K562 (cell line): Measurements from ENCODE around the gene BLOC1S2. TPM values are rescaled to one million over a fixed set of nuclear protein-coding genes. Genes with fewer than 3 reads are reported as not detected.

Experiments
- ATAC-seq: fragments of 200-7000 bp; cut with Tn5 transposase; 3 replicates; pipeline ENCODE4 v1.9.1; 2020; ENCODE audit warnings: moderate library complexity
- BruUV-seq: library from RNA; stranded (reverse); fragments of 400-500 nt; replicated peaks from 2 replicates; lab custom pipeline; 2021; lab: Mats Ljungman, UMichigan
- CTCF ChIA-PET: fragments of 300-600 bp; formaldehyde crosslinking; extraction: SDS; loops from one replicate; lab custom pipeline; 2021; ENCODE audit warnings: low intra/inter-chr PET ratio; lab: Yijun Ruan, JAX
- POLR2A ChIA-PET: fragments of 300-600, 350-650 bp; sonication (Branson Sonifier 250); formaldehyde crosslinking; extraction: SDS; loops from one replicate; lab custom pipeline; 2021; ENCODE audit warnings: antibody characterized with exemption, inconsistent platforms; lab: Yijun Ruan, JAX
- DNase-seq, 4 experiments: peaks; one replicate each; pipeline versions ENCODE4 v3.0.0 to v3.0.0-alpha.2; 2011 to 2018; ENCODE audit warnings: low spot score in 3 of 4, mixed read lengths in 3 of 4; ENCODE audit errors: extremely low read depth in 1 of 4
- FAIRE-seq: peaks from 2 replicates; lab custom pipeline; 2011; peaks lifted over from hg19 to GRCh38; lab: Jason Lieb, UNC
- H2AFZ ChIP-seq: 2 replicates; pipeline ENCODE4 v1.6.0; 2011; ENCODE audit warnings: low read depth, low read length, control low read depth, inconsistent platforms
- H3K27ac ChIP-seq: fragments of 200-600 bp; 3 replicates; pipeline ENCODE4 v1.8.0; 2011; ENCODE audit warnings: low read depth, mild to moderate bottlenecking, control low read depth, inconsistent platforms, low read length, moderate library complexity, mixed read lengths; ENCODE audit errors: extremely low read depth
- H3K27me3 ChIP-seq, 2 experiments: fragments of 300-600 bp in 1 of 2; 2 replicates in 1 of 2; 3 replicates in 1 of 2; pipeline versions ENCODE4 v1.6.0 to v1.8.0; 2011; ENCODE audit warnings: inconsistent platforms in 2 of 2, low read length in 2 of 2, mild to moderate bottlenecking in 1 of 2, mixed read lengths in 1 of 2, moderate library complexity in 1 of 2; ENCODE audit not compliant: control insufficient read depth in 2 of 2, insufficient read depth in 2 of 2
- H3K36me3 ChIP-seq: fragments of 300-600 bp; 3 replicates; pipeline ENCODE4 v1.8.0; 2011; ENCODE audit warnings: mild to moderate bottlenecking, low read length, inconsistent platforms; ENCODE audit not compliant: control insufficient read depth, insufficient read depth
- H3K4me1 ChIP-seq, 2 experiments: fragments of 200-600 bp in 1 of 2; replicated peaks in 1 of 2; 2 replicates in 1 of 2; 3 replicates in 1 of 2; pipeline versions ENCODE4 v1.5.1 to v1.8.0; 2011; ENCODE audit warnings: inconsistent platforms in 2 of 2, low read length in 2 of 2, mild to moderate bottlenecking in 1 of 2, mixed read lengths in 1 of 2, moderate library complexity in 1 of 2; ENCODE audit not compliant: control insufficient read depth in 2 of 2, insufficient read depth in 2 of 2
- H3K4me2 ChIP-seq: 2 replicates; pipeline ENCODE4 v1.6.1; 2011; ENCODE audit warnings: low read length, control low read depth, inconsistent platforms, mixed read lengths; ENCODE audit not compliant: insufficient read depth
- H3K4me3 ChIP-seq: fragments of 200-600 bp; sonication (generic), shearing (Covaris generic); 2 replicates; pipeline ENCODE4 v1.5.1; 2016; ENCODE audit warnings: control low read depth, inconsistent platforms
- H3K79me2 ChIP-seq: fragments of 200-600 bp; 3 replicates; pipeline ENCODE4 v1.8.0; 2011; ENCODE audit warnings: low read length, inconsistent platforms; ENCODE audit not compliant: control insufficient read depth, insufficient read depth
- H3K9ac ChIP-seq, 2 experiments: 2 replicates each; pipeline versions ENCODE4 v1.6.0 to v1.6.1; 2011; ENCODE audit warnings: low read depth in 2 of 2, low read length in 2 of 2, control low read depth in 1 of 2, inconsistent platforms in 1 of 2, mild to moderate bottlenecking in 1 of 2, mixed read lengths in 1 of 2; ENCODE audit not compliant: insufficient read depth in 1 of 2
- H3K9me1 ChIP-seq: one replicate; pipeline ENCODE4 v1.6.0; 2011; ENCODE audit warnings: inconsistent platforms, mild to moderate bottlenecking, low read length, moderate library complexity; ENCODE audit not compliant: control insufficient read depth, insufficient read depth
- H3K9me3 ChIP-seq: replicated peaks from 2 replicates; pipeline ENCODE4 v1.5.1; 2011; ENCODE audit warnings: low read depth, low read length, inconsistent platforms; ENCODE audit not compliant: control insufficient read depth, insufficient read depth
- H4K20me1 ChIP-seq: replicated peaks from 2 replicates; pipeline ENCODE4 v1.6.1; 2011; ENCODE audit warnings: low read length, inconsistent platforms, mixed read lengths; ENCODE audit not compliant: control insufficient read depth, insufficient read depth
- ASH1L ChIP-seq: fragments of 450-650 bp; IDR thresholded peaks from 2 replicates; pipeline ENCODE4 v1.6.1; 2018; ENCODE audit warnings: borderline replicate concordance, mild to moderate bottlenecking, low read depth; ENCODE audit not compliant: partially characterized antibody
- CHD1 ChIP-seq: fragments of 200-600 bp; sonication (generic); IDR thresholded peaks from one replicate; pipeline ENCODE4 v1.6.1; 2012; ENCODE audit warnings: mild to moderate bottlenecking, moderate library complexity, low read length, inconsistent platforms
- KDM1A ChIP-seq, 2 experiments: fragments of 450-650 bp; IDR thresholded peaks; 2 replicates each; pipeline ENCODE4 v1.6.1; 2016; ENCODE audit warnings: mild to moderate bottlenecking in 2 of 2
- PTRF ChIP-seq: fragments of 450-650 bp; IDR thresholded peaks from 2 replicates; pipeline ENCODE4 v1.6.1; 2016; ENCODE audit warnings: mild to moderate bottlenecking, missing genetic modification characterization, missing compliant biosample characterization
- WHSC1 ChIP-seq: IDR thresholded peaks from one replicate; pipeline ENCODE4 v1.6.1; 2012; ENCODE audit warnings: low read length, control low read depth, inconsistent platforms
- ZC3H4 ChIP-seq: sonication (generic); formaldehyde crosslinking; IDR thresholded peaks from 2 replicates; pipeline ENCODE4 v1.9.0; 2021; ENCODE audit warnings: missing genetic modification reagents, borderline replicate concordance
- ZFP30 ChIP-seq: fragments of 250-450 bp; sonication (Bioruptor Pico); IDR thresholded peaks from 2 replicates; pipeline ENCODE4 v1.8.0; 2022; ENCODE audit warnings: moderate library complexity, mild to moderate bottlenecking, inconsistent platforms, borderline replicate concordance
- ZNF165 ChIP-seq: fragments of 250-450 bp; sonication (Bioruptor Pico); IDR thresholded peaks from 2 replicates; pipeline ENCODE4 v1.4.0; 2020; ENCODE audit warnings: borderline replicate concordance
- ZNF184 ChIP-seq: sonication (generic); formaldehyde crosslinking; IDR thresholded peaks from 2 replicates; pipeline ENCODE4 v1.5.0; 2020; ENCODE audit warnings: missing genetic modification reagents
- ZNF785 ChIP-seq: fragments of 250-450 bp; sonication (Bioruptor Pico); IDR thresholded peaks from 2 replicates; pipeline ENCODE4 v1.4.0; 2020; ENCODE audit warnings: mild to moderate bottlenecking
- WGBS: fragments of 100-300 bp; shearing (Covaris generic); methylation state at CpG from one replicate; pipeline ENCODE4 v1.1.6; 2016; ENCODE audit warnings: low coverage, mixed read lengths; ENCODE audit not compliant: insufficient coverage; ENCODE audit errors: missing lambda C conversion rate; 5-methylcytosine and 5-hydroxymethylcytosine counted together
- in situ Hi-C: fragments of 300-500 bp; cut with MboI; formaldehyde crosslinking; loops from 4 replicates; pipeline ENCODE4 v1.15.0; 2018; ENCODE audit warnings: inconsistent platforms, mixed read lengths
- intact Hi-C: fragments of 100-400 bp; cut with micrococcal nuclease; formaldehyde crosslinking; loops from 2 replicates; pipeline ENCODE4 v1.14.2; 2022
- polyA plus RNA-seq, 8 experiments: library from polyadenylated mRNA; depleted of rRNA in 4 of 8; stranded (reverse) in 5 of 8; unstranded in 3 of 8; fragments of >200 nt; fragmentation: Nextera tagmentation in 2 of 8; fragmentation: Illumina TruSeq in 1 of 8; extraction: Ambion mirVana in 2 of 8; extraction: Trizol in 1 of 8; gene quantifications; 2 replicates each; pipeline versions ENCODE4 v1.2.1 to v1.2.3, GENCODE V29; 2011 to 2014; ENCODE audit warnings: inconsistent platforms in 1 of 8, missing spikeins in 1 of 8
- total RNA-seq, 7 experiments: library from RNA; depleted of rRNA in 6 of 7; stranded (reverse); fragments of >200 nt in 6 of 7; fragmentation: Illumina TruSeq in 2 of 7; extraction: Trizol in 2 of 7; gene quantifications; 2 replicates each; pipeline versions ENCODE4 v1.2.1 to v1.2.3, GENCODE V29; 2011 to 2021; ENCODE audit warnings: low replicate concordance in 1 of 7
- TF ChIP-seq, protein P1 (sequence below), 2 experiments: fragments of 450-650 bp; formaldehyde crosslinking in 1 of 2; IDR thresholded peaks; 2 replicates each; pipeline versions ENCODE4 v1.4.0 to v1.6.1; 2014 to 2020; ENCODE audit warnings: mild to moderate bottlenecking in 2 of 2, borderline replicate concordance in 1 of 2, low read depth in 1 of 2
- TF ChIP-seq, protein P2 (sequence below): fragments of 250-450 bp; sonication (Bioruptor Pico); IDR thresholded peaks from 2 replicates; pipeline ENCODE4 v1.9.0; 2021; ENCODE audit warnings: mild to moderate bottlenecking, inconsistent platforms

Gene BLOC1S2
- total and polyA plus RNA-seq, 9 of the 15 experiments (the other 6 are each of a cell fraction or from before 2014, with no cell fraction given) = 29.5 to 45.8 (median 34.9) TPM

DNA sequence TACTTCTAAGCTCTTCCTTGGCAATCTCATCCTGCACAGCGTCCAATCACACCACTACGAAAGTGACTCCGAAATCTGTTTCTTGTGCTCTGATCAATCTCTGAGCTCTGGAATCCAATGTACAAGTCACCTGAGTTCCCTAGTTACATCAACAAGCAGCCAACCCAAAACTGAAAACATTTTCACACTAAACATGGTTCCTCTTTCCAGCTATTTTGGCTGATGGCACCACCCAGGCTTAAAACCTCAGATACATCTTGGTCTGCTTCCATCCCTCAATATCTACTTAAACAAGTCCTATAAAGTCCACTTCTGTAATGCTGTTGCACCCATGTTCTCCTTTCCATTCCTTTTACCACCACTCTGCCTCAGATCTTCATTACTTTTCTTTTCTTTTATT lies 3.6 kb downstream of the BLOC1S2 start:
- no peaks in the 10 kb centered on the region for H3K9me3 ChIP-seq
- ChIA-PET CTCF (no interaction called here), POLR2A (interaction anchor here (0.7 to 1.3 kb wide), 3 partner anchors 10 to 63 kb away, joined by 3 to 4 read pairs (median 3); no protein-coding TSS in a partner anchor)
- no TSS peak for BruUV-seq
- H3K27me3 ChIP-seq = no peaks in the 10 kb centered on the region
- no peak overlapping the region for H3K4me3 ChIP-seq
- peaks cover 8 to 10% of the 10 kb centered on the region in 2 experiments; a peak in 4 of 5 replicates for H3K4me1 ChIP-seq
- H3K9me1 ChIP-seq = no peaks in the 10 kb centered on the region
- no peak overlapping the region for H2AFZ ChIP-seq
- no peak overlapping the region for H3K9ac ChIP-seq
- H3K79me2 ChIP-seq = peaks cover 36% of the 10 kb centered on the region
- in situ Hi-C loops (no loop called here), intact Hi-C loops (no loop called here)
- no peak for DNase-seq
- H3K27ac ChIP-seq = no peak overlapping the region
- no peak for ATAC-seq
- H4K20me1 ChIP-seq = no peaks in the 10 kb centered on the region
- FAIRE-seq = peak; percentile 6
- 97% methylated on average over 3 of the region's 3 CpGs for WGBS
- peaks cover 40% of the 10 kb centered on the region; the same call in 1 of the 3 replicates for H3K36me3 ChIP-seq
- no peak overlapping the region for H3K4me2 ChIP-seq
- TF ChIP-seq PTRF (no peak), ZC3H4 (CRISPR knock-in tag) (no peak), ZNF184 (CRISPR knock-in tag) (no peak), WHSC1 (no peak), ZFP30 (CRISPR knock-in tag) (no peak), ASH1L (no peak), ZNF785 (no peak), KDM1A (IDR thresholded peaks at IDR 0.05) (no peak), CHD1 (no peak), ZNF165 (CRISPR knock-in tag) (no peak)
- TF ChIP-seq, protein P1, sequence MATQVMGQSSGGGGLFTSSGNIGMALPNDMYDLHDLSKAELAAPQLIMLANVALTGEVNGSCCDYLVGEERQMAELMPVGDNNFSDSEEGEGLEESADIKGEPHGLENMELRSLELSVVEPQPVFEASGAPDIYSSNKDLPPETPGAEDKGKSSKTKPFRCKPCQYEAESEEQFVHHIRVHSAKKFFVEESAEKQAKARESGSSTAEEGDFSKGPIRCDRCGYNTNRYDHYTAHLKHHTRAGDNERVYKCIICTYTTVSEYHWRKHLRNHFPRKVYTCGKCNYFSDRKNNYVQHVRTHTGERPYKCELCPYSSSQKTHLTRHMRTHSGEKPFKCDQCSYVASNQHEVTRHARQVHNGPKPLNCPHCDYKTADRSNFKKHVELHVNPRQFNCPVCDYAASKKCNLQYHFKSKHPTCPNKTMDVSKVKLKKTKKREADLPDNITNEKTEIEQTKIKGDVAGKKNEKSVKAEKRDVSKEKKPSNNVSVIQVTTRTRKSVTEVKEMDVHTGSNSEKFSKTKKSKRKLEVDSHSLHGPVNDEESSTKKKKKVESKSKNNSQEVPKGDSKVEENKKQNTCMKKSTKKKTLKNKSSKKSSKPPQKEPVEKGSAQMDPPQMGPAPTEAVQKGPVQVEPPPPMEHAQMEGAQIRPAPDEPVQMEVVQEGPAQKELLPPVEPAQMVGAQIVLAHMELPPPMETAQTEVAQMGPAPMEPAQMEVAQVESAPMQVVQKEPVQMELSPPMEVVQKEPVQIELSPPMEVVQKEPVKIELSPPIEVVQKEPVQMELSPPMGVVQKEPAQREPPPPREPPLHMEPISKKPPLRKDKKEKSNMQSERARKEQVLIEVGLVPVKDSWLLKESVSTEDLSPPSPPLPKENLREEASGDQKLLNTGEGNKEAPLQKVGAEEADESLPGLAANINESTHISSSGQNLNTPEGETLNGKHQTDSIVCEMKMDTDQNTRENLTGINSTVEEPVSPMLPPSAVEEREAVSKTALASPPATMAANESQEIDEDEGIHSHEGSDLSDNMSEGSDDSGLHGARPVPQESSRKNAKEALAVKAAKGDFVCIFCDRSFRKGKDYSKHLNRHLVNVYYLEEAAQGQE (IDR thresholded peaks at IDR 0.05; ENCODE audit: borderline replicate concordance) = no peak
- TF ChIP-seq, protein P1 (CRISPR knock-in tag; IDR thresholded peaks at IDR 0.05; ENCODE audit: low read depth) = no peak
- TF ChIP-seq, protein P2, sequence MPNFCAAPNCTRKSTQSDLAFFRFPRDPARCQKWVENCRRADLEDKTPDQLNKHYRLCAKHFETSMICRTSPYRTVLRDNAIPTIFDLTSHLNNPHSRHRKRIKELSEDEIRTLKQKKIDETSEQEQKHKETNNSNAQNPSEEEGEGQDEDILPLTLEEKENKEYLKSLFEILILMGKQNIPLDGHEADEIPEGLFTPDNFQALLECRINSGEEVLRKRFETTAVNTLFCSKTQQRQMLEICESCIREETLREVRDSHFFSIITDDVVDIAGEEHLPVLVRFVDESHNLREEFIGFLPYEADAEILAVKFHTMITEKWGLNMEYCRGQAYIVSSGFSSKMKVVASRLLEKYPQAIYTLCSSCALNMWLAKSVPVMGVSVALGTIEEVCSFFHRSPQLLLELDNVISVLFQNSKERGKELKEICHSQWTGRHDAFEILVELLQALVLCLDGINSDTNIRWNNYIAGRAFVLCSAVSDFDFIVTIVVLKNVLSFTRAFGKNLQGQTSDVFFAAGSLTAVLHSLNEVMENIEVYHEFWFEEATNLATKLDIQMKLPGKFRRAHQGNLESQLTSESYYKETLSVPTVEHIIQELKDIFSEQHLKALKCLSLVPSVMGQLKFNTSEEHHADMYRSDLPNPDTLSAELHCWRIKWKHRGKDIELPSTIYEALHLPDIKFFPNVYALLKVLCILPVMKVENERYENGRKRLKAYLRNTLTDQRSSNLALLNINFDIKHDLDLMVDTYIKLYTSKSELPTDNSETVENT (CRISPR knock-in tag) = no peak
